ENCODE measurements around the gene PTGIS.

Gene PTGIS

GRCh38 chr20:49599746-49600113, 31.8 kb upstream of the PTGIS start:
- no peak for DNase-seq
- in situ Hi-C loops (cut with MboI; ENCODE audit: low pct_unique_long_range_greater_than_20kb, low sequenced_read_pairs): loop anchor here (25.0 kb wide), 1 partner anchor 263 kb away; no protein-coding TSS in a partner anchor

GRCh38 chr20:49597825-49598395, 30.0 kb upstream of the PTGIS start:
- no peak for DNase-seq
- in situ Hi-C loops (cut with MboI; ENCODE audit: low pct_unique_long_range_greater_than_20kb, low sequenced_read_pairs): no loop called here

- in situ Hi-C loops (cut with MboI; ENCODE audit: low pct_unique_long_range_greater_than_20kb, low sequenced_read_pairs): no loop called here
- DNase-seq: no peak
Observed at GRCh38 chr20:49595811-49596561, 28.0 kb upstream of the PTGIS start.

- DNase-seq: no peak
- in situ Hi-C loops (cut with MboI; ENCODE audit: low pct_unique_long_range_greater_than_20kb, low sequenced_read_pairs): no loop called here
Observed at GRCh38 chr20:49595346-49595745, 27.4 kb upstream of the PTGIS start.

- in situ Hi-C loops (cut with MboI; ENCODE audit: low pct_unique_long_range_greater_than_20kb, low sequenced_read_pairs): no loop called here
- no peak for DNase-seq
Observed at GRCh38 chr20:49594931-49595315, 27.0 kb upstream of the PTGIS start.

- DNase-seq: no peak
- in situ Hi-C loops (cut with MboI; ENCODE audit: low pct_unique_long_range_greater_than_20kb, low sequenced_read_pairs): no loop called here
Observed at GRCh38 chr20:49594143-49594930, 26.4 kb upstream of the PTGIS start.

- no peak for DNase-seq
- in situ Hi-C loops (cut with MboI; ENCODE audit: low pct_unique_long_range_greater_than_20kb, low sequenced_read_pairs): no loop called here
Observed at GRCh38 chr20:49593466-49594142, 25.7 kb upstream of the PTGIS start.

- in situ Hi-C loops (cut with MboI; ENCODE audit: low pct_unique_long_range_greater_than_20kb, low sequenced_read_pairs): no loop called here
- no peak for DNase-seq
Observed at GRCh38 chr20:49592120-49592519, 24.2 kb upstream of the PTGIS start.

GRCh38 chr20:49591217-49591865, 23.4 kb upstream of the PTGIS start:
- DNase-seq: no peak
- in situ Hi-C loops (cut with MboI; ENCODE audit: low pct_unique_long_range_greater_than_20kb, low sequenced_read_pairs): no loop called here

- DNase-seq: peak; percentile 35
- in situ Hi-C loops (cut with MboI; ENCODE audit: low pct_unique_long_range_greater_than_20kb, low sequenced_read_pairs): no loop called here
Observed at GRCh38 chr20:49590163-49591017, 22.5 kb upstream of the PTGIS start.

GRCh38 chr20:49589747-49590146, 21.8 kb upstream of the PTGIS start:
- in situ Hi-C loops (cut with MboI; ENCODE audit: low pct_unique_long_range_greater_than_20kb, low sequenced_read_pairs): no loop called here
- DNase-seq: no peak

- in situ Hi-C loops (cut with MboI; ENCODE audit: low pct_unique_long_range_greater_than_20kb, low sequenced_read_pairs): no loop called here
- DNase-seq: no peak
Observed at GRCh38 chr20:49587111-49587570, 19.2 kb upstream of the PTGIS start.

- no peak for DNase-seq
- in situ Hi-C loops (cut with MboI; ENCODE audit: low pct_unique_long_range_greater_than_20kb, low sequenced_read_pairs): no loop called here
Observed at GRCh38 chr20:49585585-49586245, 17.8 kb upstream of the PTGIS start.

- in situ Hi-C loops (cut with MboI; ENCODE audit: low pct_unique_long_range_greater_than_20kb, low sequenced_read_pairs): no loop called here
- DNase-seq: no peak
Observed at GRCh38 chr20:49584418-49585382, 16.8 kb upstream of the PTGIS start.

GRCh38 chr20:49583669-49584417, 15.9 kb upstream of the PTGIS start:
- in situ Hi-C loops (cut with MboI; ENCODE audit: low pct_unique_long_range_greater_than_20kb, low sequenced_read_pairs): no loop called here

GRCh38 chr20:49583343-49583668, 15.4 kb upstream of the PTGIS start:
- no peak for DNase-seq
- in situ Hi-C loops (cut with MboI; ENCODE audit: low pct_unique_long_range_greater_than_20kb, low sequenced_read_pairs): no loop called here

More at GRCh38 chr20:49583669-49584417, 15.9 kb upstream of the PTGIS start:
- no peak for DNase-seq
